GM21737 (cell line): ENCODE measurements around the gene ERBB2.

ENCODE experiments used
- ATAC-seq: cut with Tn5 transposase; IDR thresholded peaks from one replicate; pipeline ENCODE4 v1.9.1; 2021; ENCODE audit warnings: mild to moderate bottlenecking, moderate library complexity; ENCODE audit not compliant: unreplicated experiment

The ERBB2 gene

GRCh38 chr17:39699818-39700147 lies at the start of gene ERBB2:
Gene ERBB2, plus strand, starts transcription at chr17:39700064. Its CDS starts 175 bp downstream, at chr17:39700239.
- no peak for ATAC-seq

GRCh38 chr17:39650121-39650579 lies 49.7 kb upstream of the ERBB2 start:
- no peak for ATAC-seq

GRCh38 chr17:39651923-39652586 lies 47.8 kb upstream of the ERBB2 start:
- ATAC-seq: no peak

- no peak for ATAC-seq
These were observed 47.1 kb upstream of the ERBB2 start for GRCh38 chr17:39652587-39653315.

GRCh38 chr17:39653316-39653661 lies 46.6 kb upstream of the ERBB2 start:
- ATAC-seq: no peak

- ATAC-seq: no peak
These were observed 46.1 kb upstream of the ERBB2 start for GRCh38 chr17:39653662-39654331.

GRCh38 chr17:39655105-39655504 lies 44.8 kb upstream of the ERBB2 start:
- ATAC-seq: no peak

GRCh38 chr17:39658346-39658745 lies 41.5 kb upstream of the ERBB2 start:
- no peak for ATAC-seq

GRCh38 chr17:39658760-39659159 lies 41.1 kb upstream of the ERBB2 start:
- ATAC-seq: no peak

GRCh38 chr17:39659279-39660010 lies 40.4 kb upstream of the ERBB2 start:
- no peak for ATAC-seq

GRCh38 chr17:39660011-39660360 lies 39.9 kb upstream of the ERBB2 start:
- no peak for ATAC-seq

- ATAC-seq: no peak
These were observed 39.2 kb upstream of the ERBB2 start for GRCh38 chr17:39660397-39661385.

GRCh38 chr17:39661744-39662541 lies 37.9 kb upstream of the ERBB2 start:
- no peak for ATAC-seq

GRCh38 chr17:39662551-39663339 lies 37.1 kb upstream of the ERBB2 start:
- ATAC-seq: no peak

GRCh38 chr17:39663340-39663687 lies 36.5 kb upstream of the ERBB2 start:
- no peak for ATAC-seq

- no peak for ATAC-seq
These were observed 35.9 kb upstream of the ERBB2 start for GRCh38 chr17:39663688-39664580.

- ATAC-seq: no peak
These were observed 35.0 kb upstream of the ERBB2 start, which contains the start of gene TCAP for GRCh38 chr17:39664581-39665561. Gene TCAP, plus strand, starts transcription at chr17:39665349. Its CDS starts 11 bp downstream, at chr17:39665360.
